ENCODE data around the gene NR2F1. TPM values are rescaled to one million over a fixed set of nuclear protein-coding genes. Genes with fewer than 3 reads are reported as not detected.

Gene NR2F1
- total and polyA plus RNA-seq, 2 donors = 0.94 to 2.3 TPM

DNA sequence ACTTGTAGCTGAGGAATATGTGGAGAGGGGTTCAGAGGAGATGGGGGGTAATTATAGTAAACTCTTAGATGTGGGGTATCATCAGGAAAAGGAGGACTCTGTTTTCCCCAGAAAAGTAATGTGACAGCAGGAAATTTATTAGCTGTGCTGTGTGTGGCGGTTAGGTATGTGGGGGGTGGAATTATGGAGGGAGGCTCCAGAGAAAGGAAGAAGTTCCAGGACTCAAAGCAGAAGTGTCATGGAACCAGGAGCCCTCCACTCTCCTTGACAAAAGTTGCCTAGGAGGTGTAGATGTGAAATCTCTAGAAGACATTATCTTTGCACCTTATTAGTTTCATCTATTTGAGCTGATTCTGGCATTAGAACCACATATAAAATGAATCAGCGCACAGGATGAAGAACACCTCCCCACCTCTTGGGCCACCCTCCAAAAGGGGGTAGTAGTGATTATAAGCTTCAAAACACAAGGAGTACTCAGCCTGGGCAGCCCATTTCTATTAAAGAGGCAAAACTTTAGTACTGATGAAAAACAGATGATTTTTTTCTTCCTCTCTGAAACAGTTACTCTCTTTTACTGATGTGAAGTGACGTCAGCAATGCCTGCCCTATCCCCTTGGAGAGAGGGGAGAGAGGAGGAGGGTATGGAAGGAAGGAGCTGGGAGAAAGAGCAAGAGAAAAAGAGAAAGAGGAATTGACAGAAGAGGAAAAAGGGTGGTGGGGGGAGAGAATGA, 18.2 kb downstream of the NR2F1 start:
- DNase-seq (ENCODE audit: low read depth in 6 of 9, low spot score in 9 of 9) = no peak
- peaks cover 77 to 100% of the 10 kb centered on the region in 2 donors for H3K27me3 ChIP-seq (ENCODE audit: control insufficient read depth in 2 of 2, insufficient read depth in 1 of 2, low read length in 1 of 2)
- peaks cover 0 to 12% of the 10 kb centered on the region in 2 donors for H3K9me3 ChIP-seq (ENCODE audit: control insufficient read depth in 2 of 2, insufficient read depth in 1 of 2, low read length in 1 of 2)
- H3K36me3 ChIP-seq (ENCODE audit: control insufficient read depth in 2 of 2, insufficient read depth in 2 of 2, low read length in 1 of 2) = no peaks in the 10 kb centered on the region
- 30% methylated on average over 3 of the region's 3 CpGs for WGBS
- peaks cover 0 to 2% of the 10 kb centered on the region in 2 donors for H3K4me1 ChIP-seq (ENCODE audit: control insufficient read depth in 2 of 2, insufficient read depth in 2 of 2, low read length in 2 of 2)
- no peak overlapping the region for H3K4me3 ChIP-seq (ENCODE audit: low read length in 2 of 2)
- no peak overlapping the region for H3K27ac ChIP-seq (ENCODE audit: low read depth in 1 of 2, low read length in 1 of 2)

- peaks cover 0 to 2% of the 10 kb centered on the region in 2 donors for H3K4me1 ChIP-seq (ENCODE audit: control insufficient read depth in 2 of 2, insufficient read depth in 2 of 2, low read length in 2 of 2)
- DNase-seq (ENCODE audit: low read depth in 6 of 9, low spot score in 9 of 9) = no peak
- 13% methylated on average over 9 of the region's 9 CpGs for WGBS
- peaks cover 74 to 100% of the 10 kb centered on the region in 2 donors for H3K27me3 ChIP-seq (ENCODE audit: control insufficient read depth in 2 of 2, insufficient read depth in 1 of 2, low read length in 1 of 2)
- H3K36me3 ChIP-seq (ENCODE audit: control insufficient read depth in 2 of 2, insufficient read depth in 2 of 2, low read length in 1 of 2) = no peaks in the 10 kb centered on the region
- H3K27ac ChIP-seq (ENCODE audit: low read depth in 1 of 2, low read length in 1 of 2) = no peak overlapping the region
- H3K9me3 ChIP-seq (ENCODE audit: control insufficient read depth in 2 of 2, insufficient read depth in 1 of 2, low read length in 1 of 2) = peaks cover 0 to 7% of the 10 kb centered on the region in 2 donors
- no peak overlapping the region for H3K4me3 ChIP-seq (ENCODE audit: low read length in 2 of 2)
Observed at GRCh38 chr5:93601802-93602155, 18.8 kb downstream of the NR2F1 start.

- DNase-seq (ENCODE audit: low read depth in 6 of 9, low spot score in 9 of 9) = no peak
- Histone ChIP-seq H3K9me3 (ENCODE audit: control insufficient read depth in 2 of 2, insufficient read depth in 1 of 2, low read length in 1 of 2) (peaks cover 0 to 3% of the 10 kb centered on the region in 2 donors), H3K36me3 (ENCODE audit: control insufficient read depth in 2 of 2, insufficient read depth in 2 of 2, low read length in 1 of 2) (no peaks in the 10 kb centered on the region), H3K4me3 (ENCODE audit: low read length in 2 of 2) (no peak overlapping the region), H3K27ac (ENCODE audit: low read depth in 1 of 2, low read length in 1 of 2) (no peak overlapping the region), H3K4me1 (ENCODE audit: control insufficient read depth in 2 of 2, insufficient read depth in 2 of 2, low read length in 2 of 2) (peaks cover 0 to 2% of the 10 kb centered on the region in 2 donors), H3K27me3 (ENCODE audit: control insufficient read depth in 2 of 2, insufficient read depth in 1 of 2, low read length in 1 of 2) (peaks cover 76 to 100% of the 10 kb centered on the region in 2 donors)
- WGBS = 13% methylated on average over 39 of the region's 39 CpGs
Observed at GRCh38 chr5:93602241-93603077, 19.4 kb downstream of the NR2F1 start.

DNA sequence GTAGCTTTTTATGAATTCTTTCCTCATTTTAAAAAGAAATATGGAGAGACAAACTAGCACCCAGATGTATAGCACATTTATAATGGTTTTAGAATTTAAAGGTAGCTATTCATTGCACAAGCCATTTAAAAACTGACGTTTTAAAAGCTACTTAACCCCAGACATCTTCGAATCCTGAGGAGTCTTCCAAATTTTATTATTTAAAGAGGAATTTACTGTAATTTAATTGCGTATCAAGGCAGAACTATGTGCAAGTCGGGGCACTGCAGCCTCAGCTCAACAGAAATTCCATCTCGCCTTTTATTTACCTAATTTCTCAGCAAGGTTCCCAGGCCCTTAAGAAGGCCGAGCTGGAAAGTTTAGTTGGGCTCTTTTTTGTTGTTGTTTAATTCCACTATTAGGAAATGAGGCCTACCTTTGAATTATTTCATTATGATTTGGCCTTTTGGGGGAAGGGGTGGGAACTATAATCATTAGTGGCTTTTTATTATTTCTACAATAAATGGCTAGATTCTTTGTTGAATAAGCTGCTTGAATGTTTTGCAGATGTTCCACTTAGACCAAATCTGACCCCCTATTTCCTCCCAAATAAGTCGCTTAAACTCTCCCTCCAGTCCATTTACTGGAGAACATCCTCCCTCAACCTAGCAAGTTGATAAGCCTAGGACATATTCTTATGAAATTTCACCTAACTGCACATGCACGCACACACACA, 20.2 kb downstream of the NR2F1 start:
- Histone ChIP-seq H3K27me3 (ENCODE audit: control insufficient read depth in 2 of 2, insufficient read depth in 1 of 2, low read length in 1 of 2) (peaks cover 76 to 100% of the 10 kb centered on the region in 2 donors), H3K4me3 (ENCODE audit: low read length in 2 of 2) (no peak overlapping the region), H3K4me1 (ENCODE audit: control insufficient read depth in 2 of 2, insufficient read depth in 2 of 2, low read length in 2 of 2) (peaks cover 2% of the 10 kb centered on the region in 2 donors), H3K9me3 (ENCODE audit: control insufficient read depth in 2 of 2, insufficient read depth in 1 of 2, low read length in 1 of 2) (peaks cover 0 to 3% of the 10 kb centered on the region in 2 donors), H3K27ac (ENCODE audit: low read depth in 1 of 2, low read length in 1 of 2) (no peak overlapping the region), H3K36me3 (ENCODE audit: control insufficient read depth in 2 of 2, insufficient read depth in 2 of 2, low read length in 1 of 2) (no peaks in the 10 kb centered on the region)
- no peak for DNase-seq (ENCODE audit: low read depth in 6 of 9, low spot score in 9 of 9)
- 29% methylated on average over 8 of the region's 8 CpGs for WGBS

DNA sequence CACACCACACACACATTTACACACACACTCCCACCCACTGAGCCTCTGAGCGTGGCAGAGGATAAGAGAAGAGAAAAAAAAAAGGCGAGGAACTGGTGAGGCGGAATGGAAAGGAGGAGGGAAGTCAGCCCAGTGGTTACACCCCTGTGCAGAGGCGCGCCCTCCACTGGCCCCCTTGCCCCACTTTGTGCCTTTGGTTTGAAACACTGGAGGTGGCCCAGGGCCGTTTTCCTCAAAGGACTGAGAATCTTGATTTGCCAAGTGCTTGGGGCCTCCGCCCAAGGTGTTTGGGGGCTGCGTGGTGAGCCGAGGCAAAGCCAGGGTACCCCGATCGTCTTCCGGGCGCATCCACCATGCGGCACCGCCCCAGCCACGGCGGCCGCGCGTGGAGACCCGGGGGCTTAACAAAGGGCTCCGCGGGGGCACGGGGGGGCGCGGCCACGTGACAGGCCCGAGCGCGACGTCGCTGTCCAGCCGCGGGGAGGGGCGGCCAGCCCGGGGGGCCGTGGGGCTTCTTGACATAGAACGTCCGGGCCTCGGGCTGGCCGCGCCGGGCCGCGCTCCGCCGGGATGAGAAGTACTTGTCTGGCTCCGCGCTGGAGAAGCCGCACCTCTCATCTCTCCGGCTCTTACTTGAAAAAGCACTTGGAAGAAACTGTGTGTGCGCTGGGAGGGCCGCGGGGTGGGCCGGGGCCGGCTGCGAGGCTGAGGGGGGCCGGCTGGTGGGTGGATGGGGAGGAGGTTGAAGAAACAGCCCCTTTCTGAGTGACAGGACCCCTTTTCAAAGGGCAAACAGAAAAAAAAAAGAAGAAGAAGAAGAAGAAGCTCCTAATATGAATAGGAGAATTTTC, 21.0 kb downstream of the NR2F1 start:
- H3K4me1 ChIP-seq (ENCODE audit: control insufficient read depth in 2 of 2, insufficient read depth in 2 of 2, low read length in 2 of 2) = peaks cover 2% of the 10 kb centered on the region in 2 donors
- 8% methylated on average over 58 of the region's 58 CpGs for WGBS
- no peaks in the 10 kb centered on the region for H3K36me3 ChIP-seq (ENCODE audit: control insufficient read depth in 2 of 2, insufficient read depth in 2 of 2, low read length in 1 of 2)
- no peak overlapping the region for H3K27ac ChIP-seq (ENCODE audit: low read depth in 1 of 2, low read length in 1 of 2)
- H3K9me3 ChIP-seq (ENCODE audit: control insufficient read depth in 2 of 2, insufficient read depth in 1 of 2, low read length in 1 of 2) = peaks cover 0 to 3% of the 10 kb centered on the region in 2 donors
- H3K4me3 ChIP-seq (ENCODE audit: low read length in 2 of 2) = no peak overlapping the region
- no peak for DNase-seq (ENCODE audit: low read depth in 6 of 9, low spot score in 9 of 9)
- peaks cover 78 to 100% of the 10 kb centered on the region in 2 donors for H3K27me3 ChIP-seq (ENCODE audit: control insufficient read depth in 2 of 2, insufficient read depth in 1 of 2, low read length in 1 of 2)

DNA sequence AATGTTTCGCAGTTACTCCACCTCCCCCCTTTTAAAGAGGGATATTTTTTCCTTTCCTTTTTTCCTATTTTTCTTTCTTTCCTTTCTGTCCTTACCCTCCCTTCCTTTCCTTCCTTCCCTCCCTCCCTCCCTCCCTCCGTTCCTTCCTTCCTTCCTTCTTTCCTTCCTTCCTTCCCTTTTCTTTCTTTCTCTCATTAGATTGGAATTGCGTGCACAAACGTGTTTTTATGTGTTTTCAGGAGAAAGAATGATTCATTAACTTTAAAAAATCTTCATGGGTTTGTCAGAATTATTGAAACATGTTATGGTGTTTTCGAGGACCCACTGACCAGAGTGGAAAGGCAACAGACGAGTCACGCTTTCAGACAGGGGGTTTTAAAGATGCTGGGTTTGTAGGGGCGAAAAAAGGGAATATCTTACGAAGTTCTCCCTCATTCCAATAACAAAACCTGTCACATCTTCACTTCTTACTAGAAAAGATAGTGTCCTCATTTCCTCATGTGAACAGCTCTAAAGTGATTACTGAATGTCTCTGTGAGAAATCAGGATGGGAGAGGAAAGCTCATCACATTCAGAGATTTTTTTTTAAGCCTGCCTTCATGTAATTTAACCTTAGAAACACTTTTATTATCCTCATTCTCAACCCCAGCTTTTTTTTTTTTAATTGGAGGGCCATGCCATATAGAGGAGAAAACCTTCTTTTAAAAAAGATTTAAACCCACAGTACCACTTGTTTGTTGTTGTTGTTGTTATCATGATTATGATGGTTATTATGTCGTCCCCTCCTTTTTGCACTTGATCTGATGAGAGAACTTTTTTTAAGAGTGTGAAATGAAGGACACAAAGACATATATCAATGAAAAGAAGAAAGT, 21.9 kb downstream of the NR2F1 start:
- Histone ChIP-seq H3K4me3 (ENCODE audit: low read length in 2 of 2) (no peak overlapping the region), H3K27ac (ENCODE audit: low read depth in 1 of 2, low read length in 1 of 2) (no peak overlapping the region), H3K36me3 (ENCODE audit: control insufficient read depth in 2 of 2, insufficient read depth in 2 of 2, low read length in 1 of 2) (no peaks in the 10 kb centered on the region), H3K4me1 (ENCODE audit: control insufficient read depth in 2 of 2, insufficient read depth in 2 of 2, low read length in 2 of 2) (peaks cover 2% of the 10 kb centered on the region in 2 donors), H3K27me3 (ENCODE audit: control insufficient read depth in 2 of 2, insufficient read depth in 1 of 2, low read length in 1 of 2) (peaks cover 84 to 100% of the 10 kb centered on the region in 2 donors), H3K9me3 (ENCODE audit: control insufficient read depth in 2 of 2, insufficient read depth in 1 of 2, low read length in 1 of 2) (peaks cover 0 to 3% of the 10 kb centered on the region in 2 donors)
- no peak for DNase-seq (ENCODE audit: low read depth in 6 of 9, low spot score in 9 of 9)
- WGBS = 20% methylated on average over 10 of the region's 10 CpGs

GRCh38 chr5:93606382-93606752, 23.3 kb downstream of the NR2F1 start:
- Histone ChIP-seq H3K36me3 (ENCODE audit: control insufficient read depth in 2 of 2, insufficient read depth in 2 of 2, low read length in 1 of 2) (no peaks in the 10 kb centered on the region), H3K27ac (ENCODE audit: low read depth in 1 of 2, low read length in 1 of 2) (no peak overlapping the region), H3K4me1 (ENCODE audit: control insufficient read depth in 2 of 2, insufficient read depth in 2 of 2, low read length in 2 of 2) (peaks cover 2% of the 10 kb centered on the region in 2 donors), H3K9me3 (ENCODE audit: control insufficient read depth in 2 of 2, insufficient read depth in 1 of 2, low read length in 1 of 2) (peaks cover 0 to 3% of the 10 kb centered on the region in 2 donors), H3K4me3 (ENCODE audit: low read length in 2 of 2) (no peak overlapping the region), H3K27me3 (ENCODE audit: control insufficient read depth in 2 of 2, insufficient read depth in 1 of 2, low read length in 1 of 2) (peaks cover 83 to 100% of the 10 kb centered on the region in 2 donors)
- DNase-seq (ENCODE audit: low read depth in 6 of 9, low spot score in 9 of 9) = no peak
